Panc1 (cell line): Measurements from ENCODE around the gene SCN9A. TPM values are rescaled to one million over a fixed set of nuclear protein-coding genes. Genes with fewer than 3 reads are reported as not detected.

Experiments used
- ATAC-seq: fragments of 200-7000 bp; cut with Tn5 transposase; 2 replicates; pipeline ENCODE4 v1.9.1; 2020; ENCODE audit warnings: mild to moderate bottlenecking, moderate library complexity
- BruUV-seq: library from RNA; stranded (reverse); fragments of 400-500 nt; replicated peaks from 2 replicates; lab custom pipeline; 2021; lab: Mats Ljungman, UMichigan
- CTCF ChIA-PET: fragments of 300-600 bp; sonication (Branson Sonifier 250); formaldehyde crosslinking; loops from one replicate; lab custom pipeline; 2022; ENCODE audit warnings: antibody characterized with exemption; lab: Charles Lee
- POLR2A ChIA-PET: fragments of 300-600 bp; sonication (Branson Sonifier 250); formaldehyde crosslinking; loops from one replicate; lab custom pipeline; 2022; ENCODE audit warnings: antibody characterized with exemption; lab: Charles Lee
- DNase-seq: peaks from one replicate; pipeline ENCODE4 v3.0.0-alpha.2; 2010; ENCODE audit warnings: low read depth, low spot score
- H3K27ac ChIP-seq: 2 replicates; pipeline ENCODE4 v1.5.1; 2011; ENCODE audit warnings: mild to moderate bottlenecking, low read length, inconsistent platforms
- H3K27me3 ChIP-seq: fragments of 200-500 bp; sonication (Bioruptor generic); 2 replicates; pipeline ENCODE4 v1.6.0; 2014; ENCODE audit warnings: low read length, inconsistent platforms; ENCODE audit not compliant: control insufficient read depth, insufficient read depth
- H3K36me3 ChIP-seq: fragments of 200-500 bp; sonication (Bioruptor generic); 2 replicates; pipeline ENCODE4 v1.5.1; 2014; ENCODE audit warnings: inconsistent platforms, mild to moderate bottlenecking, low read length, moderate library complexity; ENCODE audit not compliant: control insufficient read depth, insufficient read depth
- H3K4me1 ChIP-seq: 2 replicates; pipeline ENCODE4 v1.5.1; 2011; ENCODE audit warnings: inconsistent platforms, mild to moderate bottlenecking, low read length, moderate library complexity; ENCODE audit not compliant: control insufficient read depth, insufficient read depth
- H3K4me3 ChIP-seq, 2 experiments: 2 replicates each; pipeline ENCODE4 v1.5.1; 2011 to 2012; ENCODE audit warnings: low read depth in 2 of 2, low read length in 2 of 2, mild to moderate bottlenecking in 2 of 2, inconsistent platforms in 1 of 2, moderate library complexity in 1 of 2
- H3K9me3 ChIP-seq: fragments of 200-500 bp; sonication (Bioruptor generic); 2 replicates; pipeline ENCODE4 v1.5.1; 2014; ENCODE audit warnings: low read depth, mild to moderate bottlenecking, inconsistent platforms, low read length, moderate library complexity; ENCODE audit not compliant: control insufficient read depth, insufficient read depth
- CTCF ChIP-seq: fragments of 450-650 bp; IDR thresholded peaks from 2 replicates; pipeline ENCODE4 v1.5.1; 2017; ENCODE audit warnings: mild to moderate bottlenecking
- POLR2AphosphoS5 ChIP-seq: IDR thresholded peaks from 2 replicates; pipeline ENCODE4 v1.6.1; 2012; ENCODE audit warnings: mild to moderate bottlenecking, low read depth, low read length, moderate library complexity
- REST ChIP-seq, 2 experiments: IDR thresholded peaks; 2 replicates each; pipeline ENCODE4 v1.6.1; 2011 to 2012; ENCODE audit warnings: low read depth in 2 of 2, control low read depth in 1 of 2, low read length in 1 of 2, mild to moderate bottlenecking in 1 of 2, moderate library complexity in 1 of 2; ENCODE audit not compliant: insufficient read depth in 1 of 2
- SIN3A ChIP-seq: IDR thresholded peaks from 2 replicates; pipeline ENCODE4 v1.6.1; 2012; ENCODE audit warnings: low read depth, mild to moderate bottlenecking, low read length, moderate library complexity, borderline replicate concordance; ENCODE audit not compliant: insufficient read depth
- TCF7L2 ChIP-seq: IDR thresholded peaks from 2 replicates; pipeline ENCODE4 v1.6.1; 2011; ENCODE audit warnings: mild to moderate bottlenecking, low read depth, low read length, inconsistent platforms
- in situ Hi-C: cut with HindIII; loops from 2 replicates; pipeline ENCODE4 v1.10.0; 2016; ENCODE audit warnings: low sequenced_read_pairs, low pct_unique_long_range_greater_than_20kb
- intact Hi-C: fragments of 100-400 bp; cut with micrococcal nuclease; formaldehyde crosslinking; loops from one replicate; pipeline ENCODE4 v1.10.0; 2022; ENCODE audit not compliant: unreplicated experiment
- total RNA-seq: library from RNA; stranded (reverse); gene quantifications from one replicate; pipeline ENCODE4 v1.2.1, GENCODE V29; 2021; ENCODE audit not compliant: unreplicated experiment

SCN9A gene
- total RNA-seq, 1 experiment from 2014 or later: 0.10 TPM

- BruUV-seq: no TSS peak
- in situ Hi-C loops (no loop called here), intact Hi-C loops (no loop called here)
- TF ChIP-seq SIN3A: no peak
- no peak for TF ChIP-seq TCF7L2
- TF ChIP-seq REST (IDR thresholded peaks at IDR 0.05; ENCODE audit: insufficient read depth in 1 of 2, low read depth in 2 of 2, low read length in 1 of 2): no peak
- TF ChIP-seq POLR2AphosphoS5: no peak
- TF ChIP-seq CTCF: no peak
- no peak for ATAC-seq
- Histone ChIP-seq H3K27ac (no peak overlapping the region), H3K27me3 (no peaks in the 10 kb centered on the region), H3K36me3 (no peaks in the 10 kb centered on the region), H3K4me3 (no peak overlapping the region), H3K9me3 (no peaks in the 10 kb centered on the region), H3K4me1 (no peaks in the 10 kb centered on the region)
- POLR2A ChIA-PET: no interaction called here
- CTCF ChIA-PET: no interaction called here
- no peak for DNase-seq
These were observed 29.3 kb upstream of the SCN9A start for GRCh38 chr2:166404831-166405568.

GRCh38 chr2:166394245-166394644 lies 18.5 kb upstream of the SCN9A start:
- Histone ChIP-seq H3K9me3 (no peaks in the 10 kb centered on the region), H3K27ac (no peak overlapping the region), H3K27me3 (no peaks in the 10 kb centered on the region), H3K4me1 (no peaks in the 10 kb centered on the region), H3K36me3 (no peaks in the 10 kb centered on the region), H3K4me3 (no peak overlapping the region)
- POLR2A ChIA-PET: no interaction called here
- CTCF ChIA-PET: no interaction called here
- in situ Hi-C loops: no loop called here
- TF ChIP-seq POLR2AphosphoS5: no peak
- TF ChIP-seq CTCF: no peak
- TF ChIP-seq SIN3A: no peak
- TF ChIP-seq REST (IDR thresholded peaks at IDR 0.05; ENCODE audit: insufficient read depth in 1 of 2, low read depth in 2 of 2, low read length in 1 of 2): no peak
- TF ChIP-seq TCF7L2: no peak
- DNase-seq (no peak), ATAC-seq (no peak)
- intact Hi-C loops: no loop called here
- no TSS peak for BruUV-seq
